ENCODE results near the gene TMEM245. TPM values are rescaled to one million over a fixed set of nuclear protein-coding genes. Genes with fewer than 3 reads are reported as not detected.
"Not testable (repeated sequence)": the region's sequence is repeated elsewhere in the genome, so short reads cannot be mapped to it uniquely, and the experiment has no call there.

TMEM245 gene
- total RNA-seq, 2 experiments from 2014 or later = 22.0 to 36.1 TPM

DNA sequence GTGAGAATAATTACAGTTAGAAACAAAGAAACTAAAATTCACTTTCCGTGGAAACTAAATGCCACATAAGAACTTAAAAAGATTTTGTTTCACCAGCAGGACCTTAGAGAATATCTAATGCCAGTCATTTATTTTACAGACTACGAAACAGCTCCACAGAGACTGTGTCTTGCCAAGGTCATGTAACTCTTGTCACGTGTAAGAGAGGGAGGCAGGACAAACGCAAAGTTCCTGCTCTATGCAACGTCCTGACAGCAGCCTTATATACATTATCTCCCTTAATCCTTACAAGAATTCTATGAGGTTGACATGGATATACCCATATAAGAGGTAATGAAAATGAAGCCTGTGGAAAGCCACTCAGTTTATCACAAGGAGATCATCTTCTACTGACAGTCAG is 145.9 kb downstream of the TMEM245 start:
- BruUV-seq (replicated peaks) = no TSS peak
- H3K4me3 ChIP-seq (ENCODE audit: low read depth, low read length, poor library complexity, severe bottlenecking) = no peak overlapping the region
- no peaks in the 10 kb centered on the region for H3K9me2 ChIP-seq (ENCODE audit: insufficient read depth, low read length)
- H3K27ac ChIP-seq (ENCODE audit: low read depth, low read length, poor library complexity, severe bottlenecking) = no peak overlapping the region
- TF ChIP-seq EZH2phosphoT487 (IDR thresholded peaks at IDR 0.05; ENCODE audit: borderline replicate concordance, low read depth, low read length) = no peak
- TF ChIP-seq, protein P1, sequence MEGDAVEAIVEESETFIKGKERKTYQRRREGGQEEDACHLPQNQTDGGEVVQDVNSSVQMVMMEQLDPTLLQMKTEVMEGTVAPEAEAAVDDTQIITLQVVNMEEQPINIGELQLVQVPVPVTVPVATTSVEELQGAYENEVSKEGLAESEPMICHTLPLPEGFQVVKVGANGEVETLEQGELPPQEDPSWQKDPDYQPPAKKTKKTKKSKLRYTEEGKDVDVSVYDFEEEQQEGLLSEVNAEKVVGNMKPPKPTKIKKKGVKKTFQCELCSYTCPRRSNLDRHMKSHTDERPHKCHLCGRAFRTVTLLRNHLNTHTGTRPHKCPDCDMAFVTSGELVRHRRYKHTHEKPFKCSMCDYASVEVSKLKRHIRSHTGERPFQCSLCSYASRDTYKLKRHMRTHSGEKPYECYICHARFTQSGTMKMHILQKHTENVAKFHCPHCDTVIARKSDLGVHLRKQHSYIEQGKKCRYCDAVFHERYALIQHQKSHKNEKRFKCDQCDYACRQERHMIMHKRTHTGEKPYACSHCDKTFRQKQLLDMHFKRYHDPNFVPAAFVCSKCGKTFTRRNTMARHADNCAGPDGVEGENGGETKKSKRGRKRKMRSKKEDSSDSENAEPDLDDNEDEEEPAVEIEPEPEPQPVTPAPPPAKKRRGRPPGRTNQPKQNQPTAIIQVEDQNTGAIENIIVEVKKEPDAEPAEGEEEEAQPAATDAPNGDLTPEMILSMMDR (conservative IDR thresholded peaks at IDR 0.05; ENCODE audit: low read length) = no peak
- no peaks in the 10 kb centered on the region for H3K9me3 ChIP-seq (ENCODE audit: low read length)
- no peak overlapping the region for H3K4me2 ChIP-seq (ENCODE audit: low read length)
- H4K20me1 ChIP-seq (ENCODE audit: insufficient read depth, low read length) = no peaks in the 10 kb centered on the region
- peaks cover 49% of the 10 kb centered on the region for H3K36me3 ChIP-seq (ENCODE audit: insufficient read depth, low read length)
- H3K79me2 ChIP-seq (ENCODE audit: insufficient read depth, low read depth, low read length) = no peaks in the 10 kb centered on the region
- intact Hi-C loops (cut with micrococcal nuclease; ENCODE audit: unreplicated experiment) = no loop called here
- no peak for DNase-seq (ENCODE audit: low spot score)
- CTCF ChIA-PET (ENCODE audit: unreplicated experiment) = no interaction called here
- no peaks in the 10 kb centered on the region for H3K4me1 ChIP-seq (ENCODE audit: insufficient read depth, low read length, poor library complexity, severe bottlenecking)
- POLR2A ChIA-PET = no interaction called here
- H2AFZ ChIP-seq (ENCODE audit: low read length) = no peak overlapping the region

DNA sequence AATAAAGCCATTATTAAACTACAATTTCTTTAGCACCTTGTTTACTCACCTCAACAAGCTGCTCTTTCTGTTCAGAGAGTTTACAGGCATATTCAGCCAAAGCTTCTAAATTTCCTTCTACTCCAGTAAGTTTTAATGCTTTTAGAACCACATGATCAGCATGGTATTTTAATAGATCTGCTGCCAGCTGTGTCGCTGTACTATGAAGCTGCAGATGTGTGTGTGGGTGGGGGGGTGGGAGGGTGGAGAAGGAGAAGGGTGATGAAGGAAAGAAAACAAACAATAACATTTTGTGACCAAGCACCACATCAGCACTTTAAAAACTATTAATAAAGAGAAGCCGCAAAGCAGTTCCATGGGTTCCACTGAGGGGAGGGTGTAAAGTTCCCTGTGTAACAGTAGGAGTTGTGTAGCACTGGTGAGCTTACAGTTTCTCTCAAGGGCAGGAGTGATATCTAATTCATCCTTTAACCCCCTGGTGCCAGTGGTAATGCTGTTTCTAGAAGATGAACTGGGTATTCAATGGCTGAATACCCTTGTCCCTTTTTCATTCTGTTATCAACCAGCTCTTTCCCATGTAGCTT is 147.0 kb downstream of the TMEM245 start:
- H3K9me3 ChIP-seq (ENCODE audit: low read length) = no peaks in the 10 kb centered on the region
- H2AFZ ChIP-seq (ENCODE audit: low read length) = no peak overlapping the region
- no peak overlapping the region for H3K4me3 ChIP-seq (ENCODE audit: low read depth, low read length, poor library complexity, severe bottlenecking)
- no peak for DNase-seq (ENCODE audit: low spot score)
- intact Hi-C loops (cut with micrococcal nuclease; ENCODE audit: unreplicated experiment) = no loop called here
- no TSS peak for BruUV-seq (replicated peaks)
- TF ChIP-seq, protein P1 (conservative IDR thresholded peaks at IDR 0.05; ENCODE audit: low read length) = no peak
- TF ChIP-seq EZH2phosphoT487 (IDR thresholded peaks at IDR 0.05; ENCODE audit: borderline replicate concordance, low read depth, low read length) = no peak
- H3K4me1 ChIP-seq (ENCODE audit: insufficient read depth, low read length, poor library complexity, severe bottlenecking) = no peaks in the 10 kb centered on the region
- no peak overlapping the region for H3K27ac ChIP-seq (ENCODE audit: low read depth, low read length, poor library complexity, severe bottlenecking)
- no peak overlapping the region for H3K4me2 ChIP-seq (ENCODE audit: low read length)
- H4K20me1 ChIP-seq (ENCODE audit: insufficient read depth, low read length) = no peaks in the 10 kb centered on the region
- no peaks in the 10 kb centered on the region for H3K9me2 ChIP-seq (ENCODE audit: insufficient read depth, low read length)
- peaks cover 40% of the 10 kb centered on the region for H3K36me3 ChIP-seq (ENCODE audit: insufficient read depth, low read length)
- no peaks in the 10 kb centered on the region for H3K79me2 ChIP-seq (ENCODE audit: insufficient read depth, low read depth, low read length)
- ChIA-PET CTCF (ENCODE audit: unreplicated experiment) (interaction anchor here (0.6 kb wide), 1 partner anchor 89 kb away, joined by 3 read pairs; no protein-coding TSS in a partner anchor), POLR2A (no interaction called here)

DNA sequence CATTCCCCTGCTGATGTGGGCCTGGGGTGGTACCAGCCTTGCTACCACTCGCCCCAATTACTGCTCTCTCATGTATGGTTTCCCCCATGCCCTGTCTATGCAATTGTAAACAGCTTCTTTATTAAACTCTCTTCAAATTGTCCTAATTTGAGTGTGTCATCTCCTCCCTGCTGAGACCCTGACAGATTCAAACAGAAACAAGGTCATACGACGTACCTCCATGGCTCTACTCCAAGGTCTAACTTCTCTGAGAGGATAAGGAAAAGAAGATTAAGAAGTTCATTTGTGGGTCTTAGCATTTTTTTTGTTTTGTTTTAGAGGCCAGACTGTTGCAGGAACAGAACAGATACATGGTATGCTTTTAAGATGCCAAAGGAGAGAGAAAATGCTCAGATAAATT is 147.6 kb downstream of the TMEM245 start:
- Histone ChIP-seq H3K4me3 (ENCODE audit: low read depth, low read length, poor library complexity, severe bottlenecking) (no peak overlapping the region), H3K9me3 (ENCODE audit: low read length) (no peaks in the 10 kb centered on the region), H2AFZ (ENCODE audit: low read length) (no peak overlapping the region), H3K4me2 (ENCODE audit: low read length) (no peak overlapping the region), H3K36me3 (ENCODE audit: insufficient read depth, low read length) (peaks cover 40% of the 10 kb centered on the region), H3K4me1 (ENCODE audit: insufficient read depth, low read length, poor library complexity, severe bottlenecking) (no peaks in the 10 kb centered on the region), H4K20me1 (ENCODE audit: insufficient read depth, low read length) (no peaks in the 10 kb centered on the region), H3K9me2 (ENCODE audit: insufficient read depth, low read length) (no peaks in the 10 kb centered on the region), H3K27ac (ENCODE audit: low read depth, low read length, poor library complexity, severe bottlenecking) (no peak overlapping the region), H3K79me2 (ENCODE audit: insufficient read depth, low read depth, low read length) (no peaks in the 10 kb centered on the region)
- no TSS peak for BruUV-seq (replicated peaks)
- intact Hi-C loops (cut with micrococcal nuclease; ENCODE audit: unreplicated experiment) = no loop called here
- ChIA-PET POLR2A (no interaction called here), CTCF (ENCODE audit: unreplicated experiment) (interaction anchor here (0.6 kb wide), 1 partner anchor 90 kb away, joined by 3 read pairs; no protein-coding TSS in a partner anchor)
- DNase-seq (ENCODE audit: low spot score) = no peak
- TF ChIP-seq EZH2phosphoT487 (IDR thresholded peaks at IDR 0.05; ENCODE audit: borderline replicate concordance, low read depth, low read length) = no peak
- TF ChIP-seq, protein P1 (conservative IDR thresholded peaks at IDR 0.05; ENCODE audit: low read length) = no peak

DNA sequence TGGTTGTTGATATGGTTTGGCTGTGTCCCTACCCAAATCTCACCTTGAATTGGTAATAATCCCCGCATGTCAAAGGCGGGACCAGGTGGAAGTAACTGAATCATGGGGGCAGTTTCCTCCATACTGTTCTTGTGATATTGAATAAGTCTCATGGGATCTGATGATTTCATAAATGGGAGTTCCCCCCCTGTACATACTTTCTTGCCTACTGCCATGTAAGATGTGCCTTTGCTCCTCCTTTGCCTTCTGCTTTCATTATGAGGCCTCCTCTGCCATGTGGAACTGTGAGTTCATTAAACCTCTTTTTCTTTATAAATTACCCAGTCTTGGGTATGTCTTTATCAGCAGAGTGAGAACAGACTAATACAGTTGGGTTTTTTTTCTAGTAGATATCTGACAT is 148.4 kb downstream of the TMEM245 start:
- intact Hi-C loops (cut with micrococcal nuclease; ENCODE audit: unreplicated experiment) = not testable (repeated sequence)
- POLR2A ChIA-PET = interaction anchor here (0.7 to 0.9 kb wide), 2 partner anchors 13 to 1711 kb away, joined by 3 read pairs; no protein-coding TSS in a partner anchor

More for the DNA sequence above, 148.4 kb downstream of the TMEM245 start:
- H3K4me1 ChIP-seq (ENCODE audit: insufficient read depth, low read length, poor library complexity, severe bottlenecking); H3K4me3 ChIP-seq (ENCODE audit: low read depth, low read length, poor library complexity, severe bottlenecking); CTCF ChIA-PET (ENCODE audit: unreplicated experiment); H3K27ac ChIP-seq (ENCODE audit: low read depth, low read length, poor library complexity, severe bottlenecking); DNase-seq (ENCODE audit: low spot score); H3K79me2 ChIP-seq (ENCODE audit: insufficient read depth, low read depth, low read length); H3K9me3 ChIP-seq (ENCODE audit: low read length); H4K20me1 ChIP-seq (ENCODE audit: insufficient read depth, low read length); H2AFZ ChIP-seq (ENCODE audit: low read length); BruUV-seq (replicated peaks); H3K4me2 ChIP-seq (ENCODE audit: low read length); H3K9me2 ChIP-seq (ENCODE audit: insufficient read depth, low read length): not testable (repeated sequence)
- peaks cover 35% of the 10 kb centered on the region for H3K36me3 ChIP-seq (ENCODE audit: insufficient read depth, low read length)

Data from OCI-LY7 (cell line).